ENCODE measurements around the gene PLPPR2. TPM values are rescaled to one million over a fixed set of nuclear protein-coding genes. Genes with fewer than 3 reads are reported as not detected.

The PLPPR2 gene
- total RNA-seq, 1 donor = 14.1 TPM

GRCh38 chr19:11324079-11324661 is 31.1 kb upstream of the PLPPR2 start:
- Histone ChIP-seq H3K79me2 (ENCODE audit: insufficient read depth, low read length) (no peaks in the 10 kb centered on the region), H3K27ac (ENCODE audit: low read depth, low read length) (peak overlapping the region; percentile 60), H3K27me3 (ENCODE audit: insufficient read depth, low read length) (no peaks in the 10 kb centered on the region), H3K4me3 (ENCODE audit: insufficient read depth, low read length) (peak overlapping the region; percentile 54), H2AFZ (ENCODE audit: low read length) (peak overlapping the region; percentile 56), H3K4me2 (ENCODE audit: insufficient read depth, low read length) (peak overlapping the region; percentile 79), H3K9me3 (ENCODE audit: low read depth, low read length) (no peaks in the 10 kb centered on the region), H3K36me3 (ENCODE audit: insufficient read depth, low read length) (no peaks in the 10 kb centered on the region), H3K4me1 (ENCODE audit: insufficient read depth, low read length) (peaks cover 14% of the 10 kb centered on the region), H4K20me1 (ENCODE audit: insufficient read depth, low read length) (no peaks in the 10 kb centered on the region)
- TF ChIP-seq CTCF (IDR thresholded peaks at IDR 0.05; ENCODE audit: extremely low read depth, low read depth, low read length) = no peak
- peak; percentile 90 for DNase-seq (ENCODE audit: insufficient read length, low spot score, missing footprints)

- no peaks in the 10 kb centered on the region for H3K36me3 ChIP-seq (ENCODE audit: insufficient read depth, low read length)
- H3K9me3 ChIP-seq (ENCODE audit: low read depth, low read length) = no peaks in the 10 kb centered on the region
- DNase-seq (ENCODE audit: insufficient read length, low spot score, missing footprints) = no peak
- no peak overlapping the region for H3K4me3 ChIP-seq (ENCODE audit: insufficient read depth, low read length)
- peaks cover 14% of the 10 kb centered on the region for H3K4me1 ChIP-seq (ENCODE audit: insufficient read depth, low read length)
- H3K27ac ChIP-seq (ENCODE audit: low read depth, low read length) = peak overlapping the region; percentile 60
- no peak for TF ChIP-seq CTCF (IDR thresholded peaks at IDR 0.05; ENCODE audit: extremely low read depth, low read depth, low read length)
- no peaks in the 10 kb centered on the region for H3K27me3 ChIP-seq (ENCODE audit: insufficient read depth, low read length)
- no peaks in the 10 kb centered on the region for H3K79me2 ChIP-seq (ENCODE audit: insufficient read depth, low read length)
- H2AFZ ChIP-seq (ENCODE audit: low read length) = peak overlapping the region; percentile 56
- H3K4me2 ChIP-seq (ENCODE audit: insufficient read depth, low read length) = peak overlapping the region; percentile 79
- H4K20me1 ChIP-seq (ENCODE audit: insufficient read depth, low read length) = no peaks in the 10 kb centered on the region
Measured at GRCh38 chr19:11324748-11325389, 30.4 kb upstream of the PLPPR2 start.

- Histone ChIP-seq H3K4me1 (ENCODE audit: insufficient read depth, low read length) (peaks cover 14% of the 10 kb centered on the region), H3K4me2 (ENCODE audit: insufficient read depth, low read length) (no peak overlapping the region), H3K79me2 (ENCODE audit: insufficient read depth, low read length) (no peaks in the 10 kb centered on the region), H4K20me1 (ENCODE audit: insufficient read depth, low read length) (no peaks in the 10 kb centered on the region), H3K9me3 (ENCODE audit: low read depth, low read length) (no peaks in the 10 kb centered on the region), H2AFZ (ENCODE audit: low read length) (no peak overlapping the region), H3K4me3 (ENCODE audit: insufficient read depth, low read length) (no peak overlapping the region), H3K27ac (ENCODE audit: low read depth, low read length) (no peak overlapping the region), H3K27me3 (ENCODE audit: insufficient read depth, low read length) (no peaks in the 10 kb centered on the region), H3K36me3 (ENCODE audit: insufficient read depth, low read length) (no peaks in the 10 kb centered on the region)
- DNase-seq (ENCODE audit: insufficient read length, low spot score, missing footprints) = no peak
- TF ChIP-seq CTCF (IDR thresholded peaks at IDR 0.05; ENCODE audit: extremely low read depth, low read depth, low read length) = no peak
Measured at GRCh38 chr19:11325544-11325943, 29.7 kb upstream of the PLPPR2 start.

- no peak overlapping the region for H3K4me3 ChIP-seq (ENCODE audit: insufficient read depth, low read length)
- no peaks in the 10 kb centered on the region for H3K27me3 ChIP-seq (ENCODE audit: insufficient read depth, low read length)
- no peaks in the 10 kb centered on the region for H3K36me3 ChIP-seq (ENCODE audit: insufficient read depth, low read length)
- no peaks in the 10 kb centered on the region for H3K9me3 ChIP-seq (ENCODE audit: low read depth, low read length)
- no peaks in the 10 kb centered on the region for H3K4me1 ChIP-seq (ENCODE audit: insufficient read depth, low read length)
- DNase-seq (ENCODE audit: insufficient read length, low spot score, missing footprints) = no peak
- no peaks in the 10 kb centered on the region for H4K20me1 ChIP-seq (ENCODE audit: insufficient read depth, low read length)
- no peak for TF ChIP-seq CTCF (IDR thresholded peaks at IDR 0.05; ENCODE audit: extremely low read depth, low read depth, low read length)
- no peak overlapping the region for H3K27ac ChIP-seq (ENCODE audit: low read depth, low read length)
- H3K4me2 ChIP-seq (ENCODE audit: insufficient read depth, low read length) = no peak overlapping the region
- no peaks in the 10 kb centered on the region for H3K79me2 ChIP-seq (ENCODE audit: insufficient read depth, low read length)
- no peak overlapping the region for H2AFZ ChIP-seq (ENCODE audit: low read length)
Measured at GRCh38 chr19:11330127-11330526, 25.1 kb upstream of the PLPPR2 start.
